Heart right ventricle (tissue), 16 donors: Measurements from ENCODE around the gene YIF1A. TPM values are rescaled to one million over a fixed set of nuclear protein-coding genes. Genes with fewer than 3 reads are reported as not detected.

ENCODE experiments used
- ATAC-seq, 8 donors: fragments of 200-7000 bp; cut with Tn5 transposase; one replicate each; pipeline ENCODE4 v1.9.1; 2020; ENCODE audit warnings: mild to moderate bottlenecking in 8 of 8, moderate library complexity in 8 of 8, moderate number of reproducible peaks in 1 of 8
- DNase-seq, 2 donors: peaks; one replicate each; pipeline ENCODE4 v3.0.0-alpha.2; 2020
- H3K27ac ChIP-seq, 10 donors: fragments of 200-600 bp; sonication (generic) in 2 of 10; one replicate each; pipeline versions ENCODE4 v1.5.0 to v1.8.0; 2020 to 2022; ENCODE audit warnings: mild to moderate bottlenecking in 3 of 10
- H3K27me3 ChIP-seq, 7 donors: fragments of 200-600 bp; one replicate each; pipeline ENCODE4 v1.8.0; 2021 to 2022; ENCODE audit warnings: mild to moderate bottlenecking in 2 of 7
- H3K36me3 ChIP-seq, 9 donors: fragments of 200-600 bp; sonication (generic) in 1 of 9; one replicate each; pipeline versions ENCODE4 v1.5.0 to v1.8.0; 2020 to 2022; ENCODE audit warnings: mild to moderate bottlenecking in 2 of 9
- H3K4me1 ChIP-seq, 9 donors: fragments of 200-600 bp; sonication (generic) in 1 of 9; one replicate each; pipeline versions ENCODE4 v1.5.0 to v1.8.0; 2020 to 2022; ENCODE audit warnings: mild to moderate bottlenecking in 4 of 9
- H3K4me3 ChIP-seq, 10 donors: fragments of 200-600 bp; sonication (generic) in 2 of 10; one replicate each; pipeline versions ENCODE4 v1.5.0 to v1.8.0; 2020 to 2022; ENCODE audit warnings: mild to moderate bottlenecking in 7 of 10, moderate library complexity in 2 of 10
- H3K9me3 ChIP-seq, 11 donors: fragments of 200-600 bp in 10 of 11; sonication (generic) in 2 of 11; one replicate each; pipeline versions ENCODE4 v1.5.0 to v1.8.0; 2013 to 2022; ENCODE audit warnings: mild to moderate bottlenecking in 2 of 11, control low read depth in 1 of 11, moderate library complexity in 1 of 11
- WGBS, 2 donors: extraction: QIAGEN DNeasy Blood & Tissue Kit; methylation state at CpG; one replicate each; pipeline ENCODE4 v1.1.7; 2013; ENCODE audit warnings: inconsistent platforms in 1 of 2; 5-methylcytosine and 5-hydroxymethylcytosine counted together
- intact Hi-C, 10 donors: fragments of 100-400 bp; cut with DNase I; formaldehyde crosslinking; loops; one replicate each; pipeline versions ENCODE4 v1.11.1 to v1.14.2; 2022
- polyA plus RNA-seq, 2 donors: library from polyadenylated mRNA; stranded (reverse); fragments of 200-250 nt; gene quantifications; one replicate each; pipeline ENCODE4 v1.2.3, GENCODE V29; 2013
- total RNA-seq, 10 donors: library from RNA; stranded (reverse); fragmentation: NEBNext Ultra II Directional in 3 of 10; extraction: Animal tissue kit (Norgen Biotek cat#: 25700) in 3 of 10; gene quantifications; one replicate each; pipeline versions ENCODE4 v1.2.1 to v1.2.4, GENCODE V29; 2021 to 2023
- TF ChIP-seq, protein P1 (sequence below), 9 donors: fragments of 200-600 bp; sonication (generic) in 2 of 9; IDR thresholded peaks; one replicate each; pipeline versions ENCODE4 v1.5.0 to v1.8.0; 2021 to 2022; ENCODE audit warnings: antibody characterized with exemption in 9 of 9, mild to moderate bottlenecking in 5 of 9, moderate library complexity in 1 of 9
- donor health status: Arrhythmogenic right ventricular cardiomyopathy.
- donor health status: ischemic (EF 13 %, LVEDD 7.1; RV severe dilation, severe dysfunction).
- donor health status: healthy with polysubstance abuse.
- donor health status: DM: no; HTN: yes; CAD: no.
- donor health status: DM: no; HTN: no; CAD: no.
- donor health status: ischemic (EF 25% LVEDD 6.9; RV normal size, moderate dysfunction).
- donor health status: ischemic (EF 25% LVEDD 5.7; RV mildly dilated, moderate dysfunction).
- donor health status: healthy.
- donor health status: DM: yes; HTN: yes; CAD: no.
- donor health status: Ischemic cardiomyopathy.
- donor health status: ischemic (EF 35%, LVEDD 5.7; RV mildly dilated, moderate dysfunction).
- donor health status: nonischemic (EF 11% LVEDD 7.7; RV severe dilation, severe dysfunction).
- donor health status: DM: yes; HTN: yes; CAD: no.
- donor health status: PGD.
- donor health status: ischemic (EF 29% LVEDD 5.4; RV normal size, mild dysfunction).
- donor health status: nonischemic (EF 23%, LVEDD 6.1; RV moderate dilation, normal function).

Gene YIF1A
- total and polyA plus RNA-seq, 12 donors = 38.3 to 168 (median 54.6) TPM

DNA sequence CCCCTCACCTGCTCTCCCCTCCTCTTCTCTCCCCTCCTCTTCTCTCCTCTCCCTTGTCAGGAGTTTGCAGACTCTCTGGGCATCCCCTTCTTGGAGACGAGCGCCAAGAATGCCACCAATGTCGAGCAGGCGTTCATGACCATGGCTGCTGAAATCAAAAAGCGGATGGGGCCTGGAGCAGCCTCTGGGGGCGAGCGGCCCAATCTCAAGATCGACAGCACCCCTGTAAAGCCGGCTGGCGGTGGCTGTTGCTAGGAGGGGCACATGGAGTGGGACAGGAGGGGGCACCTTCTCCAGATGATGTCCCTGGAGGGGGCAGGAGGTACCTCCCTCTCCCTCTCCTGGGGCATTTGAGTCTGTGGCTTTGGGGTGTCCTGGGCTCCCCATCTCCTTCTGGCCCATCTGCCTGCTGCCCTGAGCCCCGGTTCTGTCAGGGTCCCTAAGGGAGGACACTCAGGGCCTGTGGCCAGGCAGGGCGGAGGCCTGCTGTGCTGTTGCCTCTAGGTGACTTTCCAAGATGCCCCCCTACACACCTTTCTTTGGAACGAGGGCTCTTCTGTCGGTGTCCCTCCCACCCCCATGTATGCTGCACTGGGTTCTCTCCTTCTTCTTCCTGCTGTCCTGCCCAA lies 12.8 kb downstream of the YIF1A start:
- H3K4me3 ChIP-seq = no peak overlapping the region
- H3K27ac ChIP-seq = no peak overlapping the region
- DNase-seq = no peak
- 83 to 87% methylated on average over 14 of the region's 14 CpGs for WGBS, 2 donors
- H3K4me1 ChIP-seq = peaks cover 2 to 18% (median 6%) of the 10 kb centered on the region in 9 donors
- peak in 2 of 8 donors; percentile 4 to 8 for ATAC-seq
- peaks cover 0 to 58% (median 43%) of the 10 kb centered on the region in 9 donors for H3K36me3 ChIP-seq
- intact Hi-C loops = no loop called here
- H3K9me3 ChIP-seq = no peaks in the 10 kb centered on the region
- H3K27me3 ChIP-seq = peaks cover 0 to 6% (median 0%) of the 10 kb centered on the region in 7 donors
- TF ChIP-seq, protein P1, sequence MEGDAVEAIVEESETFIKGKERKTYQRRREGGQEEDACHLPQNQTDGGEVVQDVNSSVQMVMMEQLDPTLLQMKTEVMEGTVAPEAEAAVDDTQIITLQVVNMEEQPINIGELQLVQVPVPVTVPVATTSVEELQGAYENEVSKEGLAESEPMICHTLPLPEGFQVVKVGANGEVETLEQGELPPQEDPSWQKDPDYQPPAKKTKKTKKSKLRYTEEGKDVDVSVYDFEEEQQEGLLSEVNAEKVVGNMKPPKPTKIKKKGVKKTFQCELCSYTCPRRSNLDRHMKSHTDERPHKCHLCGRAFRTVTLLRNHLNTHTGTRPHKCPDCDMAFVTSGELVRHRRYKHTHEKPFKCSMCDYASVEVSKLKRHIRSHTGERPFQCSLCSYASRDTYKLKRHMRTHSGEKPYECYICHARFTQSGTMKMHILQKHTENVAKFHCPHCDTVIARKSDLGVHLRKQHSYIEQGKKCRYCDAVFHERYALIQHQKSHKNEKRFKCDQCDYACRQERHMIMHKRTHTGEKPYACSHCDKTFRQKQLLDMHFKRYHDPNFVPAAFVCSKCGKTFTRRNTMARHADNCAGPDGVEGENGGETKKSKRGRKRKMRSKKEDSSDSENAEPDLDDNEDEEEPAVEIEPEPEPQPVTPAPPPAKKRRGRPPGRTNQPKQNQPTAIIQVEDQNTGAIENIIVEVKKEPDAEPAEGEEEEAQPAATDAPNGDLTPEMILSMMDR (IDR thresholded peaks at IDR 0.05) = no peak

DNA sequence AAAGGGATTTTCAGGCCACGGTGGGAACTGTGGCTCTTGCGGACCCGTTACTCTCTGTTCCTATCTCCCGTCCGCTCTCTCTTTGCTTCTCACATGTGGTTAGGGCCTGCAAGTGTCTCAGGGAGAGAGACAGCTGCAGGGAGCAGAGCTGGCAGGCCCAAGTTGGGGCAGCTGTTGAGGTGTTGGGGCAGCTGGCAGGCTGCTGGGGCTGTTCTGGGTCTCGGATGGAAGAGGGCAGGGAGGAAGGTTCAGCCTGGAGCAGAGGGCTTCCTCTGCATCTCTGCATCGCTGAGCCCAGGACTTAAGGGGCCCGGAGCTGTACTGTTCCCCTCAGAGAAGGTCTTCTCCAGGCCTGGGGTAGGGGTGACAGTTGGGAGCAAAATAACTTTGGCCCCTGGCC lies 13.5 kb downstream of the YIF1A start:
- Histone ChIP-seq H3K9me3 (no peaks in the 10 kb centered on the region), H3K36me3 (peaks cover 0 to 65% (median 43%) of the 10 kb centered on the region in 9 donors), H3K4me1 (peaks cover 2 to 24% (median 13%) of the 10 kb centered on the region in 9 donors), H3K27ac (no peak overlapping the region), H3K4me3 (no peak overlapping the region), H3K27me3 (peaks cover 0 to 6% (median 0%) of the 10 kb centered on the region in 7 donors)
- no peak for ATAC-seq
- intact Hi-C loops = no loop called here
- no peak for DNase-seq
- TF ChIP-seq, protein P1 (IDR thresholded peaks at IDR 0.05) = no peak
- 91 to 96% methylated on average over 8 of the region's 8 CpGs for WGBS, 2 donors

DNA sequence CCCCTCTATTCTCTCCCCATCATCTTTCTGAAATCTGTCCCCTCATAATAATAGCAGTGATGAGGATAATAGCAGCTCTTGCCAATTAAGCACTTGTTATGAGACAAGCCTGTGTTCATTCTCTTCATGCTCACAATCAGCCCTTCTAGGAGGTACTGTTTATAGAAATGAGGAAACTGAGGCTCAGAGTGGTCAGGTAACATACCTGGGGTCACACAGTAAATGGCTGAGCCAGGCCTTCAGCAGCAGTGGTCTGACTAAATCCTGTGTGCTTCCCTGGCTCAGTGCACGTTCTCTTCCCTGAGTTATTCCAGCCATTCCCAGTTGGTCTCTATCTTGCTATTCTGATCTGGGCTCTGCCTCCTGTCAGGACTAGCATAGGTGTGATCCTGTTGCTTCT lies 14.7 kb downstream of the YIF1A start:
- Histone ChIP-seq H3K27ac (no peak overlapping the region), H3K9me3 (no peaks in the 10 kb centered on the region), H3K4me1 (peaks cover 5 to 35% (median 25%) of the 10 kb centered on the region in 9 donors), H3K27me3 (peaks cover 0 to 3% (median 0%) of the 10 kb centered on the region in 7 donors), H3K4me3 (no peak overlapping the region), H3K36me3 (peaks cover 0 to 67% (median 43%) of the 10 kb centered on the region in 9 donors)
- no peak for DNase-seq
- WGBS, 2 donors = 38 to 59% methylated on average over 1 of the region's 1 CpG
- intact Hi-C loops = no loop called here
- no peak for ATAC-seq
- TF ChIP-seq, protein P1 (IDR thresholded peaks at IDR 0.05) = no peak

DNA sequence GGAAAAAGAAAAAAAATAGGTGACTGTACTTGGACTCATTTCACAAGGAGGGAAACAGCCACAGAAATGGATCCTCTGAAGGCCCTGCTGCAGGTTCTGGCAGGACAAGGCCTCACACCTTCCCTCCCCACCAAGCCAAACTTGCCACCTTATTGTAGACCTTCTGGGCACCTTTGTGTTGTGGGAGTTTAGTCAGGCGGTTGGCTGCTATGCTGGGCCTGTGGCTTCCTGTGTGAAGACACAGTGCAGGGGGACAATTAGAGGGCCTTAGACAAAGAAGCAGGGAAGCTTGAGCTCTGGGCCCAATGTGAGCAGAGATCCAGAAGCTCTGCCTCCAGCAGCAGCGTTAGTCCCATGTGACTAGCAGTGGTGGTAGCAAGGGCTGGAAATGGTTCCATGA lies 16.3 kb downstream of the YIF1A start:
- H3K9me3 ChIP-seq = no peaks in the 10 kb centered on the region
- no peaks in the 10 kb centered on the region for H3K27me3 ChIP-seq
- intact Hi-C loops = no loop called here
- TF ChIP-seq, protein P1 (IDR thresholded peaks at IDR 0.05) = no peak
- H3K36me3 ChIP-seq = peaks cover 0 to 67% (median 43%) of the 10 kb centered on the region in 9 donors
- no peak for ATAC-seq
- no peak overlapping the region for H3K4me3 ChIP-seq
- no peak overlapping the region for H3K27ac ChIP-seq
- WGBS, 2 donors = 89 to 98% methylated on average over 2 of the region's 2 CpGs
- H3K4me1 ChIP-seq = peaks cover 3 to 29% (median 22%) of the 10 kb centered on the region in 9 donors
- DNase-seq = no peak
